Activated CD8-positive, alpha-beta T cell treated with anti-CD3 and anti-CD28 coated beads for 36 hours (primary cell): Measurements from ENCODE around the gene HEXIM1. TPM values are rescaled to one million over a fixed set of nuclear protein-coding genes. Genes with fewer than 3 reads are reported as not detected.

Experiments
- ATAC-seq: fragments of 200-7000 bp; cut with Tn5 transposase; one replicate; pipeline ENCODE4 v1.10.0; 2021; ENCODE audit warnings: mild to moderate bottlenecking, moderate library complexity
- CTCF ChIA-PET: fragments of 350-600 bp; sonication (Branson Sonifier 250); formaldehyde crosslinking; loops from one replicate; lab custom pipeline; 2021; ENCODE audit warnings: antibody characterized with exemption; lab: Charles Lee
- POLR2A ChIA-PET: fragments of 350-600 bp; sonication (Branson Sonifier 250); formaldehyde crosslinking; loops from one replicate; lab custom pipeline; 2021; ENCODE audit warnings: antibody characterized with exemption; lab: Charles Lee
- DNase-seq: peaks from one replicate; pipeline ENCODE4 v3.0.0-alpha.2; 2020
- H3K27ac Mint-ChIP-seq: one replicate; pipeline ENCODE4 v1.8.0; 2021; ENCODE audit warnings: mild to moderate bottlenecking, mixed read lengths
- H3K27me3 Mint-ChIP-seq: one replicate; pipeline ENCODE4 v1.8.0; 2021; ENCODE audit warnings: mixed read lengths
- H3K36me3 Mint-ChIP-seq: one replicate; pipeline ENCODE4 v1.8.0; 2021; ENCODE audit warnings: low read depth, mixed read lengths
- H3K4me1 Mint-ChIP-seq: one replicate; pipeline ENCODE4 v1.8.0; 2021; ENCODE audit warnings: low read depth, mixed read lengths
- H3K4me3 Mint-ChIP-seq: one replicate; pipeline ENCODE4 v1.8.0; 2021; ENCODE audit warnings: mild to moderate bottlenecking, moderate library complexity, mixed read lengths
- H3K9me3 Mint-ChIP-seq: one replicate; pipeline ENCODE4 v1.8.0; 2021; ENCODE audit warnings: mixed read lengths
- intact Hi-C: fragments of 100-400 bp; cut with micrococcal nuclease; formaldehyde crosslinking; loops from one replicate; pipeline ENCODE4 v1.10.0; 2022
- total RNA-seq, 2 experiments: library from RNA; stranded (reverse); gene quantifications; one replicate each; pipeline ENCODE4 v1.2.3, GENCODE V29; 2021
- TF ChIP-seq, protein P1 (sequence below): fragments of 200-600 bp; IDR thresholded peaks from one replicate; pipeline ENCODE4 v1.8.0; 2022; ENCODE audit warnings: antibody characterized with exemption, mild to moderate bottlenecking

Gene HEXIM1
- total RNA-seq, 2 experiments from 2014 or later: 22.6 to 23.5 TPM

DNA sequence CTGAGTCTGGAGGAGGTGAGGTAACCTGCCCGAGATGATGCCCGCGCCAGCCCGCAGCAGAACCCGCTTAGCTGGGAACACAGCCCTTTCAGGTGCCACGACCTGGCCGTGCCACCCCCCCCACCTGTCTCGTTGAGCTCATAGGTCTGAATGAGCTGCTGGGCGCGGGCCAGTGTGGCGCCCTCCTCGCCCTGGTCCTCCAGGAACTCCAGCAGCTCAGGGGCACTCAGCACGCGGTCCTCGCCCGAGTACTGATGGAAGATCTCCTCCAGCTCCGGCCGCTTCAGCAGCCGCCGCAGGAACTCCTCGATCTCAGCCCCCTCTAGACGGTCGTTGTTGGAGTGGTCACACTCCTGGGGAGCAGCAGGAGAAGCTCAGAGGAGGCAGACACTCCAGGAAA is 29.6 kb upstream of the HEXIM1 start:
- no peaks in the 10 kb centered on the region for H3K36me3 Mint-ChIP-seq
- intact Hi-C loops: no loop called here
- CTCF ChIA-PET: interaction anchor here (0.9 to 3.4 kb wide), 4 partner anchors 17 to 99 kb away, joined by 3 to 24 read pairs (median 10); partner anchors contain the start of gene ACBD4

GRCh38 chr17:45119964-45120363 is 28.3 kb upstream of the HEXIM1 start:
- TF ChIP-seq, protein P1, sequence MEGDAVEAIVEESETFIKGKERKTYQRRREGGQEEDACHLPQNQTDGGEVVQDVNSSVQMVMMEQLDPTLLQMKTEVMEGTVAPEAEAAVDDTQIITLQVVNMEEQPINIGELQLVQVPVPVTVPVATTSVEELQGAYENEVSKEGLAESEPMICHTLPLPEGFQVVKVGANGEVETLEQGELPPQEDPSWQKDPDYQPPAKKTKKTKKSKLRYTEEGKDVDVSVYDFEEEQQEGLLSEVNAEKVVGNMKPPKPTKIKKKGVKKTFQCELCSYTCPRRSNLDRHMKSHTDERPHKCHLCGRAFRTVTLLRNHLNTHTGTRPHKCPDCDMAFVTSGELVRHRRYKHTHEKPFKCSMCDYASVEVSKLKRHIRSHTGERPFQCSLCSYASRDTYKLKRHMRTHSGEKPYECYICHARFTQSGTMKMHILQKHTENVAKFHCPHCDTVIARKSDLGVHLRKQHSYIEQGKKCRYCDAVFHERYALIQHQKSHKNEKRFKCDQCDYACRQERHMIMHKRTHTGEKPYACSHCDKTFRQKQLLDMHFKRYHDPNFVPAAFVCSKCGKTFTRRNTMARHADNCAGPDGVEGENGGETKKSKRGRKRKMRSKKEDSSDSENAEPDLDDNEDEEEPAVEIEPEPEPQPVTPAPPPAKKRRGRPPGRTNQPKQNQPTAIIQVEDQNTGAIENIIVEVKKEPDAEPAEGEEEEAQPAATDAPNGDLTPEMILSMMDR: no peak
- ATAC-seq: no peak
- intact Hi-C loops: no loop called here
- Mint-ChIP-seq H3K27ac (no peak overlapping the region), H3K27me3 (peaks cover 4% of the 10 kb centered on the region), H3K36me3 (no peaks in the 10 kb centered on the region), H3K4me1 (no peaks in the 10 kb centered on the region), H3K4me3 (no peak overlapping the region), H3K9me3 (no peaks in the 10 kb centered on the region)
- ChIA-PET POLR2A (interaction anchor here (0.8 kb wide), 1 partner anchor 344 kb away, joined by 3 read pairs; no protein-coding TSS in a partner anchor), CTCF (interaction anchor here (3.4 kb wide), 1 partner anchor 15 kb away, joined by 24 read pairs; the partner anchor contains the start of gene ACBD4)
- DNase-seq: no peak

More for the DNA sequence above, 29.6 kb upstream of the HEXIM1 start:
- Mint-ChIP-seq H3K4me3 (no peak overlapping the region), H3K27ac (no peak overlapping the region), H3K27me3 (peaks cover 4% of the 10 kb centered on the region), H3K4me1 (no peaks in the 10 kb centered on the region), H3K9me3 (no peaks in the 10 kb centered on the region)
- no peak for DNase-seq
- no peak for ATAC-seq
- TF ChIP-seq, protein P1: no peak
- POLR2A ChIA-PET: no interaction called here

DNA sequence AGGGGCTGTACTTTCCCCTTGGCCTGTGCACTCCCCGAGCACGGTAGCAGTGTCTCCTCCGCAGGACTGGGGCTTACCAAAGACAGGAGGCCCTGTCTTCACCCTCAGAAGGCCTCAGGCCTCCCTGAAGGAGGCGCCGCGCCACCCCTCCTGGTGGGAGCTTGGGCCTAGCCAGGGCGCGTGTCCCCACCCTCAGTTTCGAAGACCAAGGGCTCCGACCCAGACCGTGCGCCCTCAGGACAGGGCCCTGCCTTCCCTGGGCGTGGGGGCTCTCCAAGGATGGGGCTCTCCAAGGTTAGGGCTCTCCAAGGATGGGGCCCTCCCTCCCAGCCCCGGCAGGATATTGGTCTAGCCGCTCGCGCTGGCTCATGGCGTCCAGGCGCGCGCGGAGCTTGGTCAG is 27.7 kb upstream of the HEXIM1 start:
- no peak for DNase-seq
- TF ChIP-seq, protein P1: no peak
- no peak for ATAC-seq
- ChIA-PET POLR2A (no interaction called here), CTCF (interaction anchor here (0.6 to 0.9 kb wide), 2 partner anchors 15 to 21 kb away, joined by 3 read pairs; partner anchors contain the start of gene ACBD4)
- Mint-ChIP-seq H3K36me3 (no peaks in the 10 kb centered on the region), H3K4me3 (no peak overlapping the region), H3K27me3 (peaks cover 4% of the 10 kb centered on the region), H3K27ac (no peak overlapping the region), H3K4me1 (no peaks in the 10 kb centered on the region), H3K9me3 (no peaks in the 10 kb centered on the region)
- intact Hi-C loops: no loop called here

DNA sequence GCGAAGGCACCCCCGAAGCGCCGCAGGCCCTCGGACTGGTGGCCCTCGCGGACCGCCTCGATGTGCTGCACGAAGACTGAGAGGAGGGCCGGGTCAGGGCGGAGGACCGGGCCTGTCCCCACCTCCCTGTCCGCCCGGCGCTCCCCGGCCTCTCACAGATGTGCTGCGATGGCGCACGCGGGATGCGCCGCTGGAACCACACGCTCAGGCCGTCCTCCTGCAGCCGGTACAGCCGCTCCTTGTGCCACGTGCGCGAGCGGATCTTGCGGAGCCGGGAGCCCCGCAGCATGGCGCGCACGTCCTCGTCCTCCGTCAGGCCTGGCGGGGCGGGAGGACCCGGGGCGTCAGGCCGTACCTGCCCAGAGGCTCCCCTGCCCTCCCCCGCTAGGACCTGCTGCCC is 27.2 kb upstream of the HEXIM1 start:
- no peak for DNase-seq
- TF ChIP-seq, protein P1: no peak
- no peak for ATAC-seq
- ChIA-PET POLR2A (no interaction called here), CTCF (interaction anchor here (0.6 to 0.9 kb wide), 2 partner anchors 14 to 21 kb away, joined by 3 read pairs; partner anchors contain the start of gene ACBD4)
- peaks cover 4% of the 10 kb centered on the region for H3K27me3 Mint-ChIP-seq
- no peaks in the 10 kb centered on the region for H3K9me3 Mint-ChIP-seq
- H3K4me1 Mint-ChIP-seq: no peaks in the 10 kb centered on the region
- intact Hi-C loops: no loop called here
- H3K36me3 Mint-ChIP-seq: no peaks in the 10 kb centered on the region
- H3K27ac Mint-ChIP-seq: no peak overlapping the region
- no peak overlapping the region for H3K4me3 Mint-ChIP-seq

DNA sequence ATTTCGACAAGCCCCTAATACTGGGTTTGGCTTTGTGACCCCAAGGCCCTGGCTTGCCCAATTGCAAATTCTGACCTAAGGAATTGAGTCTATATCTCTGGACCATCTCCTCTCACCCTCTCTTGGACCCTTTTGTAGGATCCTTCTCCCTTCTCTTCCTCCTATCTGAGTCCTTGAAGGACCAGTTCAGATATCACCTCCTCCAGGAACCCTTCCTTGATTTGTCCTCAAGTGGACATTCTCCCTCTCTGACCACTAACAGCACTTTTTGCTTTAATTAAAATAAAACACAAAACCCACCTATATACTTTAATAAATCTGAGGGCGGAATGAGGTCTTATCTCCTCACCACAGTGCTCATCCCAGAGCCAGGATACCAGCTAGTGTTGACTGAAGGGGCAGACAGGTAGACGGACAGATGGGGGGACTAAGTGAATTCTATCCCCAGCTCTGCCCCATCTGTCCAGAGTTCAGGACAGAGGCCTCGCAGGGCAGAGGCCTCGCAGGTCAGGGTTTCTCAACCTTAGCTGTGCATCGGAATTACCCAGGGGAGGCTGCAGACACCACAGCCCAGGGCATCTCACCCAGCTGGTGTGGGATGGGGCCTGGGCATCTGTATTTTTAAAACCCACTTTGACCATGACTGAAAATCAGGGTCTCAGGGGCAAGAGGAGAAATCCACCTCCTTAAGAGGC is 25.1 kb upstream of the HEXIM1 start:
- DNase-seq: no peak
- no peaks in the 10 kb centered on the region for H3K4me1 Mint-ChIP-seq
- H3K27me3 Mint-ChIP-seq: peaks cover 4% of the 10 kb centered on the region
- ChIA-PET POLR2A (interaction anchor here (0.5 kb wide), 1 partner anchor 61 kb away, joined by 4 read pairs; no protein-coding TSS in a partner anchor), CTCF (interaction anchor here (1.2 to 1.6 kb wide), 3 partner anchors 9 to 24 kb away, joined by 3 to 7 read pairs (median 6); partner anchors contain the start of genes ACBD4 and PLCD3)
- no peaks in the 10 kb centered on the region for H3K9me3 Mint-ChIP-seq
- intact Hi-C loops: no loop called here
- TF ChIP-seq, protein P1: no peak
- H3K27ac Mint-ChIP-seq: no peak overlapping the region
- H3K36me3 Mint-ChIP-seq: no peaks in the 10 kb centered on the region
- H3K4me3 Mint-ChIP-seq: no peak overlapping the region
- ATAC-seq: no peak
